HEK293 (cell line): ENCODE results near the gene VCL.

Experiments used
- CTCF ChIP-seq: fragments of 450-650 bp; formaldehyde crosslinking; IDR thresholded peaks from 2 replicates; pipeline ENCODE4 v1.5.1; 2016; ENCODE audit warnings: missing biosample characterization, missing genetic modification characterization
- HIC1 ChIP-seq: fragments of 450-650 bp; formaldehyde crosslinking; IDR thresholded peaks from 2 replicates; pipeline ENCODE4 v1.5.1; 2016; ENCODE audit warnings: missing biosample characterization, missing genetic modification characterization
- MYNN ChIP-seq: fragments of 450-650 bp; formaldehyde crosslinking; IDR thresholded peaks from 2 replicates; pipeline ENCODE4 v1.5.1; 2016; ENCODE audit warnings: missing biosample characterization, missing genetic modification characterization, borderline replicate concordance
- ZNF221 ChIP-seq: fragments of 450-650 bp; formaldehyde crosslinking; IDR thresholded peaks from 2 replicates; pipeline ENCODE4 v1.5.1; 2017; ENCODE audit warnings: missing biosample characterization, missing genetic modification characterization, borderline replicate concordance
- ZNF274 ChIP-seq, 2 experiments: fragments of 200-500 bp in 1 of 2; fragments of 450-650 bp in 1 of 2; sonication (Bioruptor generic) in 1 of 2; formaldehyde crosslinking in 1 of 2; IDR thresholded peaks; 2 replicates each; pipeline versions ENCODE4 v1.5.1 to v1.6.1; 2014 to 2016; ENCODE audit warnings: borderline replicate concordance in 1 of 2, inconsistent platforms in 1 of 2, low read length in 1 of 2, missing biosample characterization in 1 of 2, missing genetic modification characterization in 1 of 2
- ZNF660 ChIP-seq: fragments of 450-650 bp; IDR thresholded peaks from 2 replicates; pipeline ENCODE4 v1.5.1; 2018; ENCODE audit warnings: missing biosample characterization, mild to moderate bottlenecking, missing genetic modification characterization
- ZNF747 ChIP-seq: fragments of 450-650 bp; formaldehyde crosslinking; IDR thresholded peaks from 2 replicates; pipeline ENCODE4 v1.5.1; 2016; ENCODE audit warnings: missing biosample characterization, missing genetic modification characterization

GRCh38 chr10:74099420-74099819, 101.5 kb downstream of the VCL start:
- TF ChIP-seq ZNF221 (tag by site-specific recombination): no peak
- no peak for TF ChIP-seq ZNF747 (tag by site-specific recombination)
- TF ChIP-seq ZNF660 (tag by site-specific recombination): no peak
- TF ChIP-seq CTCF (tag by site-specific recombination): no peak
- TF ChIP-seq HIC1 (tag by site-specific recombination): no peak
- TF ChIP-seq ZNF274 (IDR thresholded peaks at IDR 0.05; ENCODE audit: low read length): no peak
- no peak for TF ChIP-seq ZNF274 (tag by site-specific recombination; IDR thresholded peaks at IDR 0.05; ENCODE audit: borderline replicate concordance)
- TF ChIP-seq MYNN (tag by site-specific recombination): no peak
